Liver (tissue), 9 donors: ENCODE measurements around the gene LTB4R2. TPM values are rescaled to one million over a fixed set of nuclear protein-coding genes. Genes with fewer than 3 reads are reported as not detected.

Experiments used
- DNase-seq: peaks from one replicate; pipeline ENCODE4 v3.0.0-alpha.2; 2017; ENCODE audit warnings: low spot score
- H3K27ac ChIP-seq, 2 donors: one replicate each; pipeline ENCODE4 v1.7.0; 2013; ENCODE audit warnings: inconsistent platforms in 2 of 2, low read length in 2 of 2, control low read depth in 1 of 2, low read depth in 1 of 2, mild to moderate bottlenecking in 1 of 2
- H3K27me3 ChIP-seq, 4 donors: one replicate each; pipeline versions ENCODE4 v1.6.1 to v1.7.0; 2013; ENCODE audit warnings: low read length in 3 of 4, inconsistent platforms in 1 of 4, mild to moderate bottlenecking in 1 of 4, moderate library complexity in 1 of 4; ENCODE audit not compliant: control insufficient read depth in 4 of 4, insufficient read depth in 4 of 4
- H3K36me3 ChIP-seq, 4 donors: one replicate each; pipeline versions ENCODE4 v1.6.1 to v1.7.0; 2013; ENCODE audit warnings: low read length in 3 of 4, mild to moderate bottlenecking in 3 of 4, low read depth in 1 of 4, moderate library complexity in 1 of 4; ENCODE audit not compliant: control insufficient read depth in 4 of 4, insufficient read depth in 3 of 4
- H3K4me1 ChIP-seq, 4 donors: one replicate each; pipeline versions ENCODE4 v1.6.1 to v1.7.0; 2013; ENCODE audit warnings: low read length in 3 of 4, mild to moderate bottlenecking in 3 of 4, moderate library complexity in 1 of 4; ENCODE audit not compliant: control insufficient read depth in 4 of 4, insufficient read depth in 4 of 4
- H3K4me3 ChIP-seq, 3 donors: one replicate each; pipeline versions ENCODE4 v1.6.1 to v1.7.0; 2013; ENCODE audit warnings: low read length in 3 of 3, control low read depth in 1 of 3, low read depth in 1 of 3, mild to moderate bottlenecking in 1 of 3
- H3K9ac ChIP-seq, 2 donors: one replicate each; pipeline ENCODE4 v1.7.0; 2013; ENCODE audit warnings: low read length in 2 of 2, mild to moderate bottlenecking in 2 of 2, moderate library complexity in 2 of 2, control low read depth in 1 of 2, low read depth in 1 of 2
- H3K9me3 ChIP-seq, 4 donors: one replicate each; pipeline versions ENCODE4 v1.6.1 to v1.7.0; 2013; ENCODE audit warnings: low read length in 3 of 4; ENCODE audit not compliant: control insufficient read depth in 4 of 4
- EGR1 ChIP-seq, 2 donors: IDR thresholded peaks; 2 replicates each; pipeline ENCODE4 v1.6.1; 2016 to 2018; ENCODE audit warnings: antibody characterized with exemption in 2 of 2, low read depth in 2 of 2
- FOXA1 ChIP-seq: IDR thresholded peaks from 2 replicates; pipeline ENCODE4 v1.6.1; 2016; ENCODE audit warnings: antibody characterized with exemption
- GABPA ChIP-seq, 2 donors: IDR thresholded peaks in 1 of 2; conservative IDR thresholded peaks in 1 of 2; 2 replicates each; pipeline ENCODE4 v1.6.1; 2016; ENCODE audit warnings: antibody characterized with exemption in 2 of 2, mild to moderate bottlenecking in 1 of 2, moderate library complexity in 1 of 2
- HNF4A ChIP-seq, 2 donors: conservative IDR thresholded peaks; 2 replicates each; pipeline ENCODE4 v1.6.1; 2016; ENCODE audit warnings: antibody characterized with exemption in 2 of 2, mild to moderate bottlenecking in 2 of 2
- HNF4G ChIP-seq: IDR thresholded peaks from 2 replicates; pipeline ENCODE4 v1.6.1; 2016; ENCODE audit warnings: antibody characterized with exemption
- JUND ChIP-seq, 2 donors: IDR thresholded peaks; 2 replicates each; pipeline ENCODE4 v1.6.1; 2016; ENCODE audit warnings: antibody characterized with exemption in 2 of 2
- NR2F2 ChIP-seq: IDR thresholded peaks from 2 replicates; pipeline ENCODE4 v1.6.1; 2016; ENCODE audit warnings: antibody characterized with exemption
- RAD21 ChIP-seq, 2 donors: IDR thresholded peaks; 2 replicates each; pipeline ENCODE4 v1.6.1; 2016; ENCODE audit warnings: antibody characterized with exemption in 2 of 2, mild to moderate bottlenecking in 2 of 2
- RXRA ChIP-seq, 2 donors: IDR thresholded peaks; 2 replicates each; pipeline ENCODE4 v1.6.1; 2017 to 2018; ENCODE audit warnings: antibody characterized with exemption in 2 of 2, mild to moderate bottlenecking in 1 of 2
- SP1 ChIP-seq: IDR thresholded peaks from 2 replicates; pipeline ENCODE4 v1.6.1; 2018; ENCODE audit warnings: antibody characterized with exemption, mild to moderate bottlenecking
- TAF1 ChIP-seq: conservative IDR thresholded peaks from 2 replicates; pipeline ENCODE4 v1.6.1; 2016; ENCODE audit warnings: antibody characterized with exemption, mild to moderate bottlenecking
- YY1 ChIP-seq: IDR thresholded peaks from 2 replicates; pipeline ENCODE4 v1.6.1; 2016; ENCODE audit warnings: antibody characterized with exemption, mild to moderate bottlenecking
- WGBS: extraction: QIAGEN DNeasy Blood & Tissue Kit; methylation state at CpG from one replicate; pipeline ENCODE4 v1.1.7; 2013; 5-methylcytosine and 5-hydroxymethylcytosine counted together
- polyA plus RNA-seq, 2 donors: library from polyadenylated mRNA; stranded (reverse) in 1 of 2; unstranded in 1 of 2; fragments of 200-250 nt in 1 of 2; fragments of >200 nt in 1 of 2; fragmentation: Nextera tagmentation in 1 of 2; extraction: Ambion mirVana in 1 of 2; gene quantifications; one replicate each; pipeline versions ENCODE4 v1.2.1 to v1.2.3, GENCODE V29; 2013 to 2015
- total RNA-seq, 2 donors: library from RNA; depleted of rRNA; stranded (reverse); fragments of >200 nt; gene quantifications; one replicate each; pipeline ENCODE4 v1.2.3, GENCODE V29; 2014
- TF ChIP-seq, protein P1 (sequence below): fragments of 150-350 bp; IDR thresholded peaks from 2 replicates; pipeline ENCODE4 v1.5.1; 2017; ENCODE audit warnings: improper control_type of control experiment, low read depth, low read length; ENCODE audit not compliant: missing input control
- TF ChIP-seq, protein P2 (sequence below): IDR thresholded peaks from 2 replicates; pipeline ENCODE4 v1.6.1; 2016; ENCODE audit warnings: antibody characterized with exemption
- TF ChIP-seq, protein P3 (sequence below): IDR thresholded peaks from 2 replicates; pipeline ENCODE4 v1.6.1; 2016; ENCODE audit warnings: antibody characterized with exemption
- TF ChIP-seq, protein P4 (sequence below): IDR thresholded peaks from 2 replicates; pipeline ENCODE4 v1.6.1; 2016; ENCODE audit warnings: antibody characterized with exemption
- TF ChIP-seq, protein P5 (sequence below): IDR thresholded peaks from 2 replicates; pipeline ENCODE4 v1.6.1; 2016; ENCODE audit warnings: antibody characterized with exemption, mild to moderate bottlenecking
- donor health status: healthy.
- donor health status: healthy.
- donor health status: healthy.
- donor health status: healthy.
- donor health status: healthy.

Gene LTB4R2
- total and polyA plus RNA-seq, 4 donors = 0.28 to 11.3 (median 1.9) TPM

DNA sequence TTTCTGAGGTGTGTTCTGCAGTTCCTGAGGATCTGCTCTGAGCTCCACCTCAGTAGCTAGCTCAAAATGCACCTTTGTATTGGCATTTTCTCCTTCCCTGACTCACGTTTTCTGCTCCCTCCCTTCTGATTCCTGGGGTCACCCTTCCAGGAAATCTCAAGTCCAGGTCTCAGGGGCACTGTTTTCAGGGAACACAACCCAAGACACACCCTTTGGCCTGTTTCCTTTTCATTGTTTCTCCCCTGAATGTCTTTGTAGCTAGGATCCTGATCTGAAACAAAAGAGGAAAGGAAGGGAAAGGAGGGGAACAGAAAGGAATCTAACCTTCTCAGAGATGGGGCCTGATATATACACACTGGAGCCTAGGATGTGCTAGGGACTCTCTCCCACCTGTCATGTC is 37.2 kb downstream of the LTB4R2 start:
- Histone ChIP-seq H3K27me3 (no peaks in the 10 kb centered on the region), H3K9me3 (no peaks in the 10 kb centered on the region), H3K4me3 (no peak overlapping the region), H3K36me3 (no peaks in the 10 kb centered on the region), H3K9ac (no peak overlapping the region), H3K4me1 (peaks cover 0 to 3% (median 1%) of the 10 kb centered on the region in 4 donors), H3K27ac (no peak overlapping the region)
- WGBS = 68% methylated on average over 1 of the region's 1 CpG
- no peak for TF ChIP-seq NR2F2
- TF ChIP-seq EGR1 (IDR thresholded peaks at IDR 0.05; ENCODE audit: low read depth in 2 of 2) = no peak
- TF ChIP-seq, protein P1, sequence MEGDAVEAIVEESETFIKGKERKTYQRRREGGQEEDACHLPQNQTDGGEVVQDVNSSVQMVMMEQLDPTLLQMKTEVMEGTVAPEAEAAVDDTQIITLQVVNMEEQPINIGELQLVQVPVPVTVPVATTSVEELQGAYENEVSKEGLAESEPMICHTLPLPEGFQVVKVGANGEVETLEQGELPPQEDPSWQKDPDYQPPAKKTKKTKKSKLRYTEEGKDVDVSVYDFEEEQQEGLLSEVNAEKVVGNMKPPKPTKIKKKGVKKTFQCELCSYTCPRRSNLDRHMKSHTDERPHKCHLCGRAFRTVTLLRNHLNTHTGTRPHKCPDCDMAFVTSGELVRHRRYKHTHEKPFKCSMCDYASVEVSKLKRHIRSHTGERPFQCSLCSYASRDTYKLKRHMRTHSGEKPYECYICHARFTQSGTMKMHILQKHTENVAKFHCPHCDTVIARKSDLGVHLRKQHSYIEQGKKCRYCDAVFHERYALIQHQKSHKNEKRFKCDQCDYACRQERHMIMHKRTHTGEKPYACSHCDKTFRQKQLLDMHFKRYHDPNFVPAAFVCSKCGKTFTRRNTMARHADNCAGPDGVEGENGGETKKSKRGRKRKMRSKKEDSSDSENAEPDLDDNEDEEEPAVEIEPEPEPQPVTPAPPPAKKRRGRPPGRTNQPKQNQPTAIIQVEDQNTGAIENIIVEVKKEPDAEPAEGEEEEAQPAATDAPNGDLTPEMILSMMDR = no peak
- TF ChIP-seq, protein P2, sequence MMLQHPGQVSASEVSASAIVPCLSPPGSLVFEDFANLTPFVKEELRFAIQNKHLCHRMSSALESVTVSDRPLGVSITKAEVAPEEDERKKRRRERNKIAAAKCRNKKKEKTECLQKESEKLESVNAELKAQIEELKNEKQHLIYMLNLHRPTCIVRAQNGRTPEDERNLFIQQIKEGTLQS = no peak
- TF ChIP-seq, protein P3, sequence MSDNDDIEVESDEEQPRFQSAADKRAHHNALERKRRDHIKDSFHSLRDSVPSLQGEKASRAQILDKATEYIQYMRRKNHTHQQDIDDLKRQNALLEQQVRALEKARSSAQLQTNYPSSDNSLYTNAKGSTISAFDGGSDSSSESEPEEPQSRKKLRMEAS = no peak
- TF ChIP-seq RAD21 (IDR thresholded peaks at IDR 0.05) = no peak
- TF ChIP-seq HNF4G = no peak
- TF ChIP-seq, protein P4, sequence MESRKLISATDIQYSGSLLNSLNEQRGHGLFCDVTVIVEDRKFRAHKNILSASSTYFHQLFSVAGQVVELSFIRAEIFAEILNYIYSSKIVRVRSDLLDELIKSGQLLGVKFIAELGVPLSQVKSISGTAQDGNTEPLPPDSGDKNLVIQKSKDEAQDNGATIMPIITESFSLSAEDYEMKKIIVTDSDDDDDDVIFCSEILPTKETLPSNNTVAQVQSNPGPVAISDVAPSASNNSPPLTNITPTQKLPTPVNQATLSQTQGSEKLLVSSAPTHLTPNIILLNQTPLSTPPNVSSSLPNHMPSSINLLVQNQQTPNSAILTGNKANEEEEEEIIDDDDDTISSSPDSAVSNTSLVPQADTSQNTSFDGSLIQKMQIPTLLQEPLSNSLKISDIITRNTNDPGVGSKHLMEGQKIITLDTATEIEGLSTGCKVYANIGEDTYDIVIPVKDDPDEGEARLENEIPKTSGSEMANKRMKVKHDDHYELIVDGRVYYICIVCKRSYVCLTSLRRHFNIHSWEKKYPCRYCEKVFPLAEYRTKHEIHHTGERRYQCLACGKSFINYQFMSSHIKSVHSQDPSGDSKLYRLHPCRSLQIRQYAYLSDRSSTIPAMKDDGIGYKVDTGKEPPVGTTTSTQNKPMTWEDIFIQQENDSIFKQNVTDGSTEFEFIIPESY = no peak
- no peak for TF ChIP-seq SP1
- TF ChIP-seq, protein P5, sequence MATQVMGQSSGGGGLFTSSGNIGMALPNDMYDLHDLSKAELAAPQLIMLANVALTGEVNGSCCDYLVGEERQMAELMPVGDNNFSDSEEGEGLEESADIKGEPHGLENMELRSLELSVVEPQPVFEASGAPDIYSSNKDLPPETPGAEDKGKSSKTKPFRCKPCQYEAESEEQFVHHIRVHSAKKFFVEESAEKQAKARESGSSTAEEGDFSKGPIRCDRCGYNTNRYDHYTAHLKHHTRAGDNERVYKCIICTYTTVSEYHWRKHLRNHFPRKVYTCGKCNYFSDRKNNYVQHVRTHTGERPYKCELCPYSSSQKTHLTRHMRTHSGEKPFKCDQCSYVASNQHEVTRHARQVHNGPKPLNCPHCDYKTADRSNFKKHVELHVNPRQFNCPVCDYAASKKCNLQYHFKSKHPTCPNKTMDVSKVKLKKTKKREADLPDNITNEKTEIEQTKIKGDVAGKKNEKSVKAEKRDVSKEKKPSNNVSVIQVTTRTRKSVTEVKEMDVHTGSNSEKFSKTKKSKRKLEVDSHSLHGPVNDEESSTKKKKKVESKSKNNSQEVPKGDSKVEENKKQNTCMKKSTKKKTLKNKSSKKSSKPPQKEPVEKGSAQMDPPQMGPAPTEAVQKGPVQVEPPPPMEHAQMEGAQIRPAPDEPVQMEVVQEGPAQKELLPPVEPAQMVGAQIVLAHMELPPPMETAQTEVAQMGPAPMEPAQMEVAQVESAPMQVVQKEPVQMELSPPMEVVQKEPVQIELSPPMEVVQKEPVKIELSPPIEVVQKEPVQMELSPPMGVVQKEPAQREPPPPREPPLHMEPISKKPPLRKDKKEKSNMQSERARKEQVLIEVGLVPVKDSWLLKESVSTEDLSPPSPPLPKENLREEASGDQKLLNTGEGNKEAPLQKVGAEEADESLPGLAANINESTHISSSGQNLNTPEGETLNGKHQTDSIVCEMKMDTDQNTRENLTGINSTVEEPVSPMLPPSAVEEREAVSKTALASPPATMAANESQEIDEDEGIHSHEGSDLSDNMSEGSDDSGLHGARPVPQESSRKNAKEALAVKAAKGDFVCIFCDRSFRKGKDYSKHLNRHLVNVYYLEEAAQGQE = no peak
- no peak for TF ChIP-seq FOXA1
- TF ChIP-seq JUND (IDR thresholded peaks at IDR 0.05) = no peak
- TF ChIP-seq HNF4A (conservative IDR thresholded peaks at IDR 0.05) = no peak
- no peak for TF ChIP-seq TAF1
- no peak for TF ChIP-seq GABPA (IDR thresholded peaks at IDR 0.05 in 1 of 2, conservative IDR thresholded peaks at IDR 0.05 in 1 of 2)
- TF ChIP-seq YY1 = no peak
- TF ChIP-seq RXRA (IDR thresholded peaks at IDR 0.05) = no peak
- no peak for DNase-seq
